Adrenal gland (tissue), 12 donors: ENCODE results near the gene SEPHS1. TPM values are rescaled to one million over a fixed set of nuclear protein-coding genes. Genes with fewer than 3 reads are reported as not detected.

Experiments used
- DNase-seq, 7 donors: peaks; one replicate each; pipeline ENCODE4 v3.0.0-alpha.2; 2019 to 2020
- H3K27ac ChIP-seq, 5 donors: fragments of 200-600 bp; sonication (generic) in 4 of 5; 1 replicate in 3 of 5; 2 replicates in 2 of 5; pipeline versions ENCODE4 v1.5.1 to v1.8.0; 2016 to 2020; ENCODE audit warnings: mild to moderate bottlenecking in 1 of 5
- H3K27me3 ChIP-seq: fragments of 200-600 bp; 2 replicates; pipeline ENCODE4 v1.8.0; 2021
- H3K36me3 ChIP-seq, 2 donors: fragments of 200-600 bp; replicated peaks in 1 of 2; 1 replicate in 1 of 2; 2 replicates in 1 of 2; pipeline versions ENCODE4 v1.5.1 to v1.8.0; 2018 to 2022
- H3K4me1 ChIP-seq, 2 donors: fragments of 200-600 bp; replicated peaks in 1 of 2; 1 replicate in 1 of 2; 2 replicates in 1 of 2; pipeline versions ENCODE4 v1.5.1 to v1.8.0; 2018 to 2021
- H3K4me3 ChIP-seq, 4 donors: fragments of 200-600 bp; sonication (generic) in 3 of 4; one replicate each; pipeline ENCODE4 v1.5.1; 2016 to 2018
- H3K9me3 ChIP-seq, 3 donors: fragments of 200-600 bp; sonication (generic) in 1 of 3; replicated peaks in 1 of 3; 1 replicate in 2 of 3; 2 replicates in 1 of 3; pipeline versions ENCODE4 v1.5.1 to v1.8.0; 2016 to 2021
- POLR2A ChIP-seq, 2 donors: fragments of 450-650 bp; IDR thresholded peaks; one replicate each; pipeline ENCODE4 v1.6.1; 2017; ENCODE audit warnings: antibody characterized with exemption in 2 of 2, mild to moderate bottlenecking in 2 of 2, moderate library complexity in 1 of 2
- WGBS, 4 donors: extraction: QIAGEN DNeasy Blood & Tissue Kit in 2 of 4; methylation state at CpG; one replicate each; pipeline versions ENCODE4 v1.1.5 to v1.1.7; 2013 to 2017; 5-methylcytosine and 5-hydroxymethylcytosine counted together
- intact Hi-C, 2 donors: fragments of 100-400 bp; cut with DNase I; formaldehyde crosslinking; loops; one replicate each; pipeline versions ENCODE4 v1.14.1 to v1.15.0; 2022 to 2023
- polyA plus RNA-seq, 3 donors: library from polyadenylated mRNA; stranded (reverse); fragments of 200-250 nt in 2 of 3; fragments of 350-450 nt in 1 of 3; fragmentation: Illumina TruSeq in 1 of 3; extraction: RNeasy Lipid Tissue Mini Kit (QIAGEN cat#74804) in 1 of 3; gene quantifications; one replicate each; pipeline ENCODE4 v1.2.3, GENCODE V29; 2013 to 2014
- total RNA-seq, 9 donors: library from RNA; depleted of rRNA in 4 of 9; stranded (reverse); fragments of >200 nt in 4 of 9; fragments of 120-200 nt in 1 of 9; fragmentation: NEBNext Ultra II Directional in 1 of 9; extraction: Animal tissue kit (Norgen Biotek cat#: 25700) in 1 of 9; gene quantifications; one replicate each; pipeline versions ENCODE4 v1.1.0 to v1.2.4, GENCODE V29; 2013 to 2023
- TF ChIP-seq, protein P1 (sequence below), 6 experiments: fragments of 450-650 bp in 4 of 6; fragments of 200-600 bp in 2 of 6; sonication (generic) in 1 of 6; IDR thresholded peaks; 1 replicate in 5 of 6; 2 replicates in 1 of 6; pipeline versions ENCODE4 v1.5.1 to v1.8.0; 2016 to 2021; ENCODE audit warnings: antibody characterized with exemption in 6 of 6, mild to moderate bottlenecking in 2 of 6, moderate library complexity in 1 of 6
- donor health status: healthy with polysubstance abuse.
- donor health status: Bipolar disorder and iron deficiency.
- donor health status: DM: yes; HTN: yes; CAD: no.
- donor health status: DM: no; HTN: no; CAD: no.
- donor health status: DM: no; HTN: no; CAD: no.
- donor health status: DM: yes; HTN: yes; CAD: no.

Gene SEPHS1
- total and polyA plus RNA-seq, 12 donors, result 24.5 to 91.1 (median 46.1) TPM

- no peak overlapping the region for H3K4me3 ChIP-seq
- TF ChIP-seq, protein P1, sequence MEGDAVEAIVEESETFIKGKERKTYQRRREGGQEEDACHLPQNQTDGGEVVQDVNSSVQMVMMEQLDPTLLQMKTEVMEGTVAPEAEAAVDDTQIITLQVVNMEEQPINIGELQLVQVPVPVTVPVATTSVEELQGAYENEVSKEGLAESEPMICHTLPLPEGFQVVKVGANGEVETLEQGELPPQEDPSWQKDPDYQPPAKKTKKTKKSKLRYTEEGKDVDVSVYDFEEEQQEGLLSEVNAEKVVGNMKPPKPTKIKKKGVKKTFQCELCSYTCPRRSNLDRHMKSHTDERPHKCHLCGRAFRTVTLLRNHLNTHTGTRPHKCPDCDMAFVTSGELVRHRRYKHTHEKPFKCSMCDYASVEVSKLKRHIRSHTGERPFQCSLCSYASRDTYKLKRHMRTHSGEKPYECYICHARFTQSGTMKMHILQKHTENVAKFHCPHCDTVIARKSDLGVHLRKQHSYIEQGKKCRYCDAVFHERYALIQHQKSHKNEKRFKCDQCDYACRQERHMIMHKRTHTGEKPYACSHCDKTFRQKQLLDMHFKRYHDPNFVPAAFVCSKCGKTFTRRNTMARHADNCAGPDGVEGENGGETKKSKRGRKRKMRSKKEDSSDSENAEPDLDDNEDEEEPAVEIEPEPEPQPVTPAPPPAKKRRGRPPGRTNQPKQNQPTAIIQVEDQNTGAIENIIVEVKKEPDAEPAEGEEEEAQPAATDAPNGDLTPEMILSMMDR (IDR thresholded peaks at IDR 0.05), result no peak
- TF ChIP-seq POLR2A (IDR thresholded peaks at IDR 0.05), result no peak
- intact Hi-C loops, result no loop called here
- no peaks in the 10 kb centered on the region for H3K27me3 ChIP-seq
- H3K4me1 ChIP-seq, result no peaks in the 10 kb centered on the region
- H3K36me3 ChIP-seq, result peaks cover 0 to 16% of the 10 kb centered on the region in 2 donors
- no peak for DNase-seq
- no peaks in the 10 kb centered on the region for H3K9me3 ChIP-seq
- 80 to 83% (median 82%) methylated on average over 10 of the region's 10 CpGs for WGBS, 4 donors
- no peak overlapping the region for H3K27ac ChIP-seq
Measured at GRCh38 chr10:13338390-13339110, 9.5 kb downstream of the SEPHS1 start.

- 89 to 95% (median 93%) methylated on average over 6 of the region's 6 CpGs for WGBS, 4 donors
Measured at GRCh38 chr10:13337827-13338196, 10.3 kb downstream of the SEPHS1 start.

DNA sequence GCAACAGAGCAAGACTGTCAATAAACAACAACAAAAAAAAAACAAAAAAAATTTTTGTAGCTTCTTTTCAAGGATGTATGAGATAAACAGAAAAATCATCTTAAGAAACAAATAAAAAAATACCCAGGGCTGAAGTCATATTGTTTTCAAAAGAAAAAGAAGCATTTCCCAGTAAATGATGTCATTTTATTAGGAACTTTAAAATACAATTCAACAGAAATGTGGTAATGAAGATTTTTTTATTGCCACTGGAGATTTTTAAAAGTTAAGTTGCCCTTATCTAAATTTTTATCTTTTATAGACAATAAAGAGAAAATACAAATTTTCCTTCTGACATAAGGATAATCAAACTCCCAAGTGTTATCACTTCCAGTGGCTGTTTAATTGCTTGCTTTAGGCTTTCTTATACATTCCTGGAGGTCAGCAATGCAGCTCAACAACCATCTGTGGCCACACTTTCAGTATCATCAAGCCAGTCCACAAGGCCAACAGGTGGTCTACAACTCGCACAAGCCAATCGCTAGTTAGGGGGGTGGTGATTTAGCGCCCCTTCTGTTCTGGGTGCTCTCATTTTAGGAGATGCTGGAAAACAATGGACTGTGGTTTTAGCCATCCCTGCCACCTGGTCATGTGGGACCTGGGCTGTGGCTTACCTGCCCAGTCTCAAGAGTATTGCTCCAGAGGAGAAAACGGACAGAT, 10.8 kb downstream of the SEPHS1 start:
- no peak for TF ChIP-seq POLR2A (IDR thresholded peaks at IDR 0.05)
- TF ChIP-seq, protein P1 (IDR thresholded peaks at IDR 0.05), result no peak
- H3K27me3 ChIP-seq, result no peaks in the 10 kb centered on the region
- 95 to 98% (median 97%) methylated on average over 4 of the region's 4 CpGs for WGBS, 4 donors
- no peaks in the 10 kb centered on the region for H3K4me1 ChIP-seq
- no peak overlapping the region for H3K27ac ChIP-seq
- H3K9me3 ChIP-seq, result no peaks in the 10 kb centered on the region
- H3K36me3 ChIP-seq, result peaks cover 0 to 21% of the 10 kb centered on the region in 2 donors
- no peak overlapping the region for H3K4me3 ChIP-seq
- intact Hi-C loops, result no loop called here
- DNase-seq, result no peak

More at GRCh38 chr10:13337827-13338196, 10.3 kb downstream of the SEPHS1 start:
- intact Hi-C loops, result no loop called here
- Histone ChIP-seq H3K36me3 (peaks cover 0 to 21% of the 10 kb centered on the region in 2 donors), H3K27me3 (no peaks in the 10 kb centered on the region), H3K4me1 (no peaks in the 10 kb centered on the region), H3K27ac (no peak overlapping the region), H3K9me3 (no peaks in the 10 kb centered on the region), H3K4me3 (no peak overlapping the region)
- no peak for TF ChIP-seq POLR2A (IDR thresholded peaks at IDR 0.05)
- TF ChIP-seq, protein P1 (IDR thresholded peaks at IDR 0.05), result no peak
- DNase-seq, result no peak

DNA sequence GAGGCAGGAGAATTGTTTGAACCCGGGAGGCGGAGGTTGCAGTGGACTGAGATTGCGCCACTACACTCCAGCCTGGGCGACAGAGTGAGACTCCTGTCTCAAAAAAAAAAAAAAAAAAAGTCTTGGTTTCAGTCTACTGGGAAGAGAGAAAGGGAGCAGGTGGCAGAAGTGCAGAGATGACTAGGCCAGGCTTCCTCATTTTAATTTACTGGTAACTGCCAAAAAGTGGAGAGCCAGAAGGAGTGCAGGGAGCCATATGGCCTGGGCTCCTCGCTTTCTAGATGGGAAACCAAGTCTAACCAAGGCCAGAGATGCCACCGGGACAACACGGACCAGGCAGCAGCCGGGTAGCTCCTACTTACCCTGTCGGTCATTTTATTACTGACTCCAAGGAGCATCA, 12.2 kb downstream of the SEPHS1 start:
- H3K4me3 ChIP-seq, result no peak overlapping the region
- no peaks in the 10 kb centered on the region for H3K4me1 ChIP-seq
- WGBS, 4 donors, result 87 to 91% (median 91%) methylated on average over 9 of the region's 9 CpGs
- intact Hi-C loops, result no loop called here
- no peaks in the 10 kb centered on the region for H3K27me3 ChIP-seq
- peaks cover 0 to 35% of the 10 kb centered on the region in 2 donors for H3K36me3 ChIP-seq
- H3K9me3 ChIP-seq, result no peaks in the 10 kb centered on the region
- TF ChIP-seq, protein P1 (IDR thresholded peaks at IDR 0.05), result no peak
- no peak for TF ChIP-seq POLR2A (IDR thresholded peaks at IDR 0.05)
- no peak for DNase-seq
- no peak overlapping the region for H3K27ac ChIP-seq
